OCI-LY3 (cell line): ENCODE results near the gene COA8.

Experiments
- H2AFZ ChIP-seq: fragments of 200-600, 300-600 bp; shearing (Covaris generic); 2 replicates; pipeline ENCODE4 v1.6.0; 2014; ENCODE audit warnings: antibody characterized with exemption, low read depth, low read length
- H3K27ac ChIP-seq: fragments of 200-600, 300-600 bp; sonication (generic); 2 replicates; pipeline ENCODE4 v1.5.1; 2014; ENCODE audit warnings: mild to moderate bottlenecking, low read length, moderate library complexity, mixed read lengths
- H3K27me3 ChIP-seq: fragments of 200-600, 300-600 bp; sonication (generic); 2 replicates; pipeline ENCODE4 v1.6.1; 2014; ENCODE audit warnings: low read depth, low read length, mixed read lengths
- H3K36me3 ChIP-seq: fragments of 200-600, 300-600 bp; sonication (generic); replicated peaks from 2 replicates; pipeline ENCODE3; 2014; ENCODE audit warnings: low read depth, low read length, mixed read lengths
- H3K4me1 ChIP-seq: fragments of 300-600, 200-600 bp; sonication (generic); 2 replicates; pipeline ENCODE4 v1.6.1; 2014; ENCODE audit warnings: low read length, mixed read lengths
- H3K4me2 ChIP-seq: fragments of 200-600, 300-600 bp; sonication (generic); 2 replicates; pipeline ENCODE4 v1.6.1; 2014; ENCODE audit warnings: low read length, mixed read lengths
- H3K4me3 ChIP-seq: fragments of 300-600, 200-600 bp; sonication (generic); 2 replicates; pipeline ENCODE4 v1.5.1; 2014; ENCODE audit warnings: antibody characterized with exemption, mild to moderate bottlenecking, low read length, moderate library complexity
- H3K79me2 ChIP-seq: fragments of 300-600, 200-600 bp; shearing (Covaris generic); 2 replicates; pipeline ENCODE4 v1.6.1; 2014; ENCODE audit warnings: mild to moderate bottlenecking, low read length, mixed read lengths
- H3K9ac ChIP-seq: fragments of 300-600, 200-600 bp; shearing (Covaris generic); 2 replicates; pipeline ENCODE4 v1.6.0; 2014; ENCODE audit warnings: mild to moderate bottlenecking, low read length, moderate library complexity
- H3K9me3 ChIP-seq: fragments of 200-600, 300-600 bp; shearing (Covaris generic); 2 replicates; pipeline ENCODE4 v1.6.1; 2014; ENCODE audit warnings: low read length, mixed read lengths; ENCODE audit not compliant: insufficient read depth
- H4K20me1 ChIP-seq: fragments of 200-600, 300-600 bp; sonication (generic); 2 replicates; pipeline ENCODE4 v1.6.1; 2016; ENCODE audit warnings: low read length, mixed read lengths; ENCODE audit not compliant: insufficient read depth
- CTCF ChIP-seq: fragments of 200-600, 300-600 bp; sonication (generic); IDR thresholded peaks from 2 replicates; pipeline ENCODE4 v1.5.1; 2014; ENCODE audit warnings: antibody characterized with exemption, low read length, low read depth
- EZH2phosphoT487 ChIP-seq: fragments of 200-600 bp; shearing (Covaris generic); IDR thresholded peaks from 2 replicates; pipeline ENCODE4 v1.6.1; 2018; ENCODE audit warnings: antibody characterized with exemption, mixed run types, low read depth

Gene COA8

GRCh38 chr14:103529383-103530365 is 33.1 kb upstream of the COA8 start:
- peak overlapping the region; percentile 92 for H3K9ac ChIP-seq
- no peak for TF ChIP-seq CTCF
- TF ChIP-seq EZH2phosphoT487 = no peak
- H3K4me3 ChIP-seq = peak overlapping the region; percentile 95
- peaks cover 50% of the 10 kb centered on the region for H3K36me3 ChIP-seq
- H3K27me3 ChIP-seq = no peaks in the 10 kb centered on the region
- no peak overlapping the region for H2AFZ ChIP-seq
- H3K9me3 ChIP-seq = no peaks in the 10 kb centered on the region
- H3K27ac ChIP-seq = peak overlapping the region; percentile 38
- H3K4me1 ChIP-seq = peaks cover 57% of the 10 kb centered on the region
- H4K20me1 ChIP-seq = peaks cover 3% of the 10 kb centered on the region; the same call in 1 of the 2 replicates
- H3K79me2 ChIP-seq = peaks cover 64% of the 10 kb centered on the region
- H3K4me2 ChIP-seq = peak overlapping the region; percentile 98

- Histone ChIP-seq H3K4me3 (peak overlapping the region; percentile 95), H3K9ac (no peak overlapping the region; the same call in 1 of the 2 replicates), H3K79me2 (peaks cover 64% of the 10 kb centered on the region)
Observed at GRCh38 chr14:103530390-103530789, 32.4 kb upstream of the COA8 start.

GRCh38 chr14:103530831-103531230 is 31.9 kb upstream of the COA8 start:
- Histone ChIP-seq H3K27ac (no peak overlapping the region), H3K9ac (no peak overlapping the region), H3K9me3 (no peaks in the 10 kb centered on the region), H3K27me3 (no peaks in the 10 kb centered on the region), H3K36me3 (peaks cover 50% of the 10 kb centered on the region), H3K4me3 (0 out of 2 replicates have a peak overlapping the region, but pooled peaks have one; percentile 95), H2AFZ (no peak overlapping the region), H3K4me2 (peak overlapping the region; percentile 98), H3K4me1 (peaks cover 46% of the 10 kb centered on the region), H3K79me2 (peaks cover 64% of the 10 kb centered on the region), H4K20me1 (peaks cover 3% of the 10 kb centered on the region; the same call in 1 of the 2 replicates)
- no peak for TF ChIP-seq CTCF
- TF ChIP-seq EZH2phosphoT487 = no peak

More at GRCh38 chr14:103530390-103530789, 32.4 kb upstream of the COA8 start:
- no peak overlapping the region for H2AFZ ChIP-seq
- peaks cover 50% of the 10 kb centered on the region for H3K4me1 ChIP-seq
- no peaks in the 10 kb centered on the region for H3K27me3 ChIP-seq
- TF ChIP-seq CTCF (no peak), EZH2phosphoT487 (no peak)
- no peak overlapping the region for H3K27ac ChIP-seq
- H3K36me3 ChIP-seq = peaks cover 50% of the 10 kb centered on the region
- H3K4me2 ChIP-seq = peak overlapping the region; percentile 98
- H4K20me1 ChIP-seq = peaks cover 3% of the 10 kb centered on the region; the same call in 1 of the 2 replicates
- no peaks in the 10 kb centered on the region for H3K9me3 ChIP-seq
